Activated T-cell treated with anti-CD3 and anti-CD28 coated beads, Interleukin-2, amount 50 U/mL, for 72 hours (primary cell): ENCODE measurements around the gene DNAJC4. TPM values are rescaled to one million over a fixed set of nuclear protein-coding genes. Genes with fewer than 3 reads are reported as not detected.

ENCODE experiments used
- ATAC-seq, 2 donors: fragments of 150-1000 bp; cut with Tn5 transposase; replicated peaks in 1 of 2; 2 replicates each; pipeline ENCODE4 v1.10.0; 2021; ENCODE audit warnings: moderate library complexity in 2 of 2, mild to moderate bottlenecking in 1 of 2
- DNase-seq, 2 donors: peaks; one replicate each; pipeline ENCODE4 v3.0.0; 2021 to 2022; ENCODE audit warnings: mixed read lengths in 1 of 2
- H3K27ac Mint-ChIP-seq: one replicate; pipeline ENCODE4 v1.8.0; 2022; ENCODE audit warnings: mild to moderate bottlenecking, moderate library complexity, mixed read lengths
- H3K27me3 Mint-ChIP-seq: one replicate; pipeline ENCODE4 v1.8.0; 2022; ENCODE audit warnings: low read depth, mixed read lengths
- H3K36me3 Mint-ChIP-seq, 2 donors: one replicate each; pipeline ENCODE4 v1.8.0; 2022; ENCODE audit warnings: mixed read lengths in 2 of 2, mild to moderate bottlenecking in 1 of 2; ENCODE audit not compliant: insufficient read depth in 2 of 2
- H3K4me1 Mint-ChIP-seq: one replicate; pipeline ENCODE4 v1.8.0; 2022; ENCODE audit warnings: low read depth, mixed read lengths
- H3K4me3 Mint-ChIP-seq, 2 donors: one replicate each; pipeline ENCODE4 v1.8.0; 2022; ENCODE audit warnings: mild to moderate bottlenecking in 2 of 2, mixed read lengths in 2 of 2, moderate library complexity in 2 of 2
- H3K9me3 Mint-ChIP-seq, 2 donors: one replicate each; pipeline ENCODE4 v1.8.0; 2022; ENCODE audit warnings: mixed read lengths in 2 of 2
- total RNA-seq, 2 donors: library from RNA; stranded (reverse); gene quantifications; one replicate each; pipeline ENCODE4 v1.2.3, GENCODE V29; 2022

The DNAJC4 gene
- total RNA-seq, 2 donors from 2014 or later: 42.2 to 54.1 TPM

GRCh38 chr11:64264371-64264852, 34.1 kb downstream of the DNAJC4 start:
- Mint-ChIP-seq H3K4me1 (peaks cover 25% of the 10 kb centered on the region), H3K9me3 (no peaks in the 10 kb centered on the region), H3K27ac (no peak overlapping the region), H3K4me3 (no peak overlapping the region), H3K27me3 (no peaks in the 10 kb centered on the region), H3K36me3 (peaks cover 2 to 6% of the 10 kb centered on the region in 2 donors)
- ATAC-seq (no peak), DNase-seq (no peak)

GRCh38 chr11:64265176-64266160, 35.1 kb downstream of the DNAJC4 start:
- no peak overlapping the region for H3K4me3 Mint-ChIP-seq

GRCh38 chr11:64266339-64266738, 36.0 kb downstream of the DNAJC4 start:
- H3K9me3 Mint-ChIP-seq: no peaks in the 10 kb centered on the region
- ATAC-seq: no peak
- H3K4me1 Mint-ChIP-seq: peaks cover 20% of the 10 kb centered on the region
- no peak overlapping the region for H3K27ac Mint-ChIP-seq
- no peak overlapping the region for H3K4me3 Mint-ChIP-seq
- no peaks in the 10 kb centered on the region for H3K27me3 Mint-ChIP-seq
- DNase-seq: no peak
- peaks cover 0 to 7% of the 10 kb centered on the region in 2 donors for H3K36me3 Mint-ChIP-seq

More at GRCh38 chr11:64265176-64266160, 35.1 kb downstream of the DNAJC4 start:
- peaks cover 20% of the 10 kb centered on the region for H3K4me1 Mint-ChIP-seq
- no peaks in the 10 kb centered on the region for H3K27me3 Mint-ChIP-seq
- DNase-seq (no peak), ATAC-seq (no peak)
- no peaks in the 10 kb centered on the region for H3K9me3 Mint-ChIP-seq
- H3K36me3 Mint-ChIP-seq: peaks cover 0 to 7% of the 10 kb centered on the region in 2 donors
- H3K27ac Mint-ChIP-seq: no peak overlapping the region

- H3K4me1 Mint-ChIP-seq: peaks cover 27% of the 10 kb centered on the region
- H3K27me3 Mint-ChIP-seq: no peaks in the 10 kb centered on the region
- ATAC-seq (no peak), DNase-seq (no peak)
- H3K36me3 Mint-ChIP-seq: peaks cover 0 to 7% of the 10 kb centered on the region in 2 donors
- H3K27ac Mint-ChIP-seq: no peak overlapping the region
- H3K4me3 Mint-ChIP-seq: peak overlapping the region; percentile 42 to 90
- no peaks in the 10 kb centered on the region for H3K9me3 Mint-ChIP-seq
Observed at GRCh38 chr11:64267207-64267945, 37.0 kb downstream of the DNAJC4 start.

DNA sequence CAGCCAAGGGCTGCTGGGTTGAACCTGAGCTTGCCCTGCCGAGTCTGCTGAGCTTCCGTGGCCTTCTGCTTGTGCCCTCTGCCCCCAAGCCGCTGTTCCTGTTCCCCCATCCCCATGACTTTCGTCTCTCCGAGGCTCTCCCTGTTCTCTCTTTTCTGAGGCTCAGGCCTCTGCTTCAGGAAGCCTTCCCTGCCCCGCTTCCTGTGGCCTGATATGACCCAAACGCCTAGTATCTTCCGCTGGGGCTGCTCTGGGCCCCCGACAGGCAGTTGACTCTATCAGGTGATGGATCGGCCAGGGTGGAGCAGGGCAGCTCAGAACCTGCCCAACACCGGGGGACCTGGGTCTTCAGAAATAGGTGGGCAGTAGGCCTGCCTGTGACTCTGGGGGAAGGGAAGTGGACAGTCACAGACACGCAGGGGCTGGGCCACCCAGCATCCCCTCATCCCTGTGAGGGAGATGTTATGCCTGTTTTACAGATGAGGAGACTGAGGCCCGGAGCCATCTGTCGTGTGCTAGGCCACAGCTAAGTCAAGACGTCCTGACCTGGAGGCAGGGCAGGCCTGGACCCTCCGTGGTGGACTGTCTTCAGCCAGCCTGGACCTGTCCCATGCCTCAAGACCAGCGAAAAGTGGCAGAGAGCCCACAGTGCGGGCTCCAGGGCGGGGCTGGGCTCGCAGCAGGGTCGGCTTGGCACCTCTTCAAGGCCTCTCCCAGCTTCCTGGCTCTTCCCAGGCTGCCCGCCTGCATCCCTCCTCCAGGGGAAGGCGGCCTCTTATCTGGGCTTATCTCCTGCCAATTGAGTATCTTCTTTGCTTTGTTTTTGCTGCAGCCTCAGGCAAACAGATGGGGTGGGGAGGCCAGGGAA, 37.9 kb downstream of the DNAJC4 start:
- Mint-ChIP-seq H3K36me3 (peaks cover 0 to 7% of the 10 kb centered on the region in 2 donors), H3K27me3 (no peaks in the 10 kb centered on the region), H3K9me3 (no peaks in the 10 kb centered on the region), H3K27ac (peak overlapping the region; percentile 81), H3K4me1 (peaks cover 29% of the 10 kb centered on the region), H3K4me3 (peak overlapping the region; percentile 90 to 100)
- ATAC-seq: no peak
- DNase-seq: no peak

GRCh38 chr11:64268893-64269539, 38.7 kb downstream of the DNAJC4 start:
- ATAC-seq (peak; percentile 14 to 34), DNase-seq (peak; percentile 62 to 71)
- H3K4me3 Mint-ChIP-seq: peak overlapping the region; percentile 90 to 100
- peaks cover 29% of the 10 kb centered on the region for H3K4me1 Mint-ChIP-seq
- no peaks in the 10 kb centered on the region for H3K9me3 Mint-ChIP-seq
- H3K27me3 Mint-ChIP-seq: no peaks in the 10 kb centered on the region
- peak overlapping the region; percentile 81 for H3K27ac Mint-ChIP-seq
- H3K36me3 Mint-ChIP-seq: peaks cover 0 to 7% of the 10 kb centered on the region in 2 donors

- Mint-ChIP-seq H3K9me3 (no peaks in the 10 kb centered on the region), H3K4me1 (peaks cover 29% of the 10 kb centered on the region), H3K4me3 (peak overlapping the region; percentile 90 to 100), H3K27me3 (no peaks in the 10 kb centered on the region), H3K27ac (peak overlapping the region; percentile 98), H3K36me3 (peaks cover 0 to 7% of the 10 kb centered on the region in 2 donors)
- DNase-seq (peak; percentile 98), ATAC-seq (peak; percentile 76 to 80)
Observed at GRCh38 chr11:64269540-64270220, 39.3 kb downstream of the DNAJC4 start.

DNA sequence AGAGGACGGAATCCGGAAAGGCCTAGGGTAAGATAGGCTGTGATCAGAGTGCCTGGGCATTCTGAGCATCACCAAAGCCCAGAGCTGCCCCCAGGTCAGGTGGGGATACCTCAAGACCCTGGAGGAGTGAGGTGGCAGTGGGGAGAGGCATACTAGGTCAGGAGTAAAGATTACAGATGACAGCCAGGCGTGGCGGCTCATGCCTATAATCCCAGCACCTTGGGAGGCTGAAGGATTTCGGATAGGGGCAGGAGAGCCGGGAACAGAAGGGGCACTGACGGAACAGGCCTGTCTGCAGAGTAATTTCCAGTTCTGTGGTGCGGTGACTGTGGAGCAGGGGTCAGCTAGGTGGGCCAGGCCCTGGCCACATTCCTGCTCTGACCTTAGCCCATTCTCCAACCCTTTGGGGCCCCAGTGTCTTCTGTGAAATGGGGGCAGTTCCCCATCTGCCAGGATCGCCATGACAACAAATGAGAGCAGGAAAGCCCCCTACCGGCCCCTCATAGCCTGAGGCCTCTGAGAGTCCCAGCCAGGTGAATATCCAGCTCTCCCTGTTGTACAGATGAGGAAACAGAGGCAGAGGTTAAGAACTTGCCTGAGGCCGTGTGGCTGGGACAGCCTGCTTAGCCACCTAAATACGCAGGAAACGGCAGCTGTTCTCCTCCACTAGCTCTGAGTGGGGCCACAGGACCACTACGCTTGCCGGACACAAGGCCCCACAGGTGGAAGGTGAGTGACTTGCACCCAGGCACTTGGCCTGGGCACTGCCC, 44.9 kb downstream of the DNAJC4 start:
- H3K27ac Mint-ChIP-seq: no peak overlapping the region
- H3K27me3 Mint-ChIP-seq: no peaks in the 10 kb centered on the region
- no peak overlapping the region for H3K4me3 Mint-ChIP-seq
- no peak for DNase-seq
- peaks cover 0 to 2% of the 10 kb centered on the region in 2 donors for H3K36me3 Mint-ChIP-seq
- ATAC-seq: no peak
- H3K4me1 Mint-ChIP-seq: peaks cover 10% of the 10 kb centered on the region
- H3K9me3 Mint-ChIP-seq: no peaks in the 10 kb centered on the region

GRCh38 chr11:64275841-64276240, 45.5 kb downstream of the DNAJC4 start:
- DNase-seq (no peak), ATAC-seq (no peak)
- Mint-ChIP-seq H3K27me3 (no peaks in the 10 kb centered on the region), H3K4me1 (peaks cover 9% of the 10 kb centered on the region), H3K9me3 (no peaks in the 10 kb centered on the region), H3K27ac (no peak overlapping the region), H3K36me3 (peaks cover 0 to 1% of the 10 kb centered on the region in 2 donors), H3K4me3 (no peak overlapping the region)

- peaks cover 13% of the 10 kb centered on the region for H3K4me1 Mint-ChIP-seq
- H3K27ac Mint-ChIP-seq: no peak overlapping the region
- DNase-seq (no peak), ATAC-seq (no peak)
- H3K4me3 Mint-ChIP-seq: no peak overlapping the region
- H3K36me3 Mint-ChIP-seq: peaks cover under 1 to 6% of the 10 kb centered on the region in 2 donors
- no peaks in the 10 kb centered on the region for H3K9me3 Mint-ChIP-seq
- H3K27me3 Mint-ChIP-seq: no peaks in the 10 kb centered on the region
Observed at GRCh38 chr11:64276653-64277431, 46.5 kb downstream of the DNAJC4 start.
